Upper lobe of right lung (tissue), 1 donor: Measurements from ENCODE around the gene OLR1. TPM values are rescaled to one million over a fixed set of nuclear protein-coding genes. Genes with fewer than 3 reads are reported as not detected.

Experiments
- ATAC-seq: fragments of 200-7000 bp; cut with Tn5 transposase; one replicate; pipeline ENCODE4 v1.9.1; 2020; ENCODE audit warnings: mild to moderate bottlenecking, moderate library complexity
- DNase-seq: peaks from one replicate; pipeline ENCODE4 v3.0.0-alpha.2; 2020
- H3K27ac ChIP-seq: fragments of 200-600 bp; one replicate; pipeline ENCODE4 v1.8.0; 2022
- H3K27me3 ChIP-seq: fragments of 200-600 bp; one replicate; pipeline ENCODE4 v1.8.0; 2022; ENCODE audit warnings: mild to moderate bottlenecking
- H3K36me3 ChIP-seq: fragments of 200-600 bp; one replicate; pipeline ENCODE4 v1.8.0; 2022
- H3K4me1 ChIP-seq: fragments of 200-600 bp; one replicate; pipeline ENCODE4 v1.8.0; 2022
- H3K4me3 ChIP-seq: fragments of 200-600 bp; one replicate; pipeline ENCODE4 v1.8.0; 2022; ENCODE audit warnings: mild to moderate bottlenecking
- H3K9me3 ChIP-seq: fragments of 200-600 bp; one replicate; pipeline ENCODE4 v1.8.0; 2022
- CTCF ChIP-seq: fragments of 200-600 bp; IDR thresholded peaks from one replicate; pipeline ENCODE4 v1.8.0; 2022; ENCODE audit warnings: antibody characterized with exemption
- intact Hi-C: fragments of 100-400 bp; cut with DNase I; formaldehyde crosslinking; loops from one replicate; pipeline ENCODE4 v1.11.0; 2022
- total RNA-seq: library from RNA; stranded (reverse); fragmentation: NEBNext Ultra II Directional; extraction: Animal tissue kit (Norgen Biotek cat#: 25700); gene quantifications from one replicate; pipeline ENCODE4 v1.2.1, GENCODE V29; 2021
- donor health status: DM: no; HTN: yes; CAD: no; lungs with severe emphysema.

OLR1 gene
- total RNA-seq, 1 donor from 2014 or later: 96.1 TPM

GRCh38 chr12:10175846-10176636, 4.1 kb upstream of the OLR1 start:
- Histone ChIP-seq H3K36me3 (no peaks in the 10 kb centered on the region), H3K27ac (no peak overlapping the region), H3K9me3 (no peaks in the 10 kb centered on the region), H3K4me3 (no peak overlapping the region), H3K4me1 (no peaks in the 10 kb centered on the region), H3K27me3 (no peaks in the 10 kb centered on the region)
- ATAC-seq (peak; percentile 53), DNase-seq (no peak)
- intact Hi-C loops: no loop called here
- no peak for TF ChIP-seq CTCF

- ATAC-seq: no peak
- Histone ChIP-seq H3K27me3 (no peaks in the 10 kb centered on the region), H3K9me3 (no peaks in the 10 kb centered on the region), H3K36me3 (no peaks in the 10 kb centered on the region), H3K4me1 (no peaks in the 10 kb centered on the region), H3K4me3 (no peak overlapping the region), H3K27ac (no peak overlapping the region)
- intact Hi-C loops: no loop called here
- DNase-seq: no peak
- TF ChIP-seq CTCF: no peak
Measured at GRCh38 chr12:10174986-10175614, 3.2 kb upstream of the OLR1 start.

GRCh38 chr12:10170216-10170615, 1.7 kb downstream of the OLR1 start:
- no peak for TF ChIP-seq CTCF
- no peaks in the 10 kb centered on the region for H3K36me3 ChIP-seq
- ATAC-seq: no peak
- no peaks in the 10 kb centered on the region for H3K4me1 ChIP-seq
- H3K4me3 ChIP-seq: peak overlapping the region; percentile 33
- H3K27me3 ChIP-seq: no peaks in the 10 kb centered on the region
- DNase-seq: no peak
- H3K27ac ChIP-seq: peak overlapping the region; percentile 1
- H3K9me3 ChIP-seq: no peaks in the 10 kb centered on the region
- intact Hi-C loops: no loop called here

- no peaks in the 10 kb centered on the region for H3K4me1 ChIP-seq
- ATAC-seq (no peak), DNase-seq (no peak)
- no peaks in the 10 kb centered on the region for H3K36me3 ChIP-seq
- intact Hi-C loops: no loop called here
- no peaks in the 10 kb centered on the region for H3K27me3 ChIP-seq
- no peak overlapping the region for H3K27ac ChIP-seq
- H3K4me3 ChIP-seq: peak overlapping the region; percentile 33
- no peak for TF ChIP-seq CTCF
- H3K9me3 ChIP-seq: no peaks in the 10 kb centered on the region
Measured at GRCh38 chr12:10169104-10169503, 2.8 kb downstream of the OLR1 start.

GRCh38 chr12:10167599-10167998, 4.3 kb downstream of the OLR1 start:
- peak; percentile 82 for ATAC-seq
- no peak for DNase-seq
- TF ChIP-seq CTCF: no peak
- no peak overlapping the region for H3K4me3 ChIP-seq
- no peaks in the 10 kb centered on the region for H3K27me3 ChIP-seq
- no peaks in the 10 kb centered on the region for H3K4me1 ChIP-seq
- H3K36me3 ChIP-seq: no peaks in the 10 kb centered on the region
- H3K27ac ChIP-seq: peak overlapping the region; percentile 69
- no peaks in the 10 kb centered on the region for H3K9me3 ChIP-seq
- intact Hi-C loops: no loop called here
